Vagina (tissue), 2 donors: Measurements from ENCODE around the gene SERPINE1. TPM values are rescaled to one million over a fixed set of nuclear protein-coding genes. Genes with fewer than 3 reads are reported as not detected.
"Not testable (repeated sequence)": the region's sequence is repeated elsewhere in the genome, so short reads cannot be mapped to it uniquely, and the experiment has no call there.

Experiments used
- DNase-seq, 2 donors: peaks; one replicate each; pipeline ENCODE4 v3.0.0-alpha.2; 2017; ENCODE audit errors: extremely low spot score in 2 of 2
- H3K27ac ChIP-seq: fragments of 200-600 bp; sonication (generic); one replicate; pipeline ENCODE4 v1.5.1; 2019
- H3K27me3 ChIP-seq: fragments of 200-600 bp; sonication (generic); one replicate; pipeline ENCODE4 v1.5.1; 2019
- H3K36me3 ChIP-seq, 2 donors: fragments of 200-600 bp; sonication (generic); one replicate each; pipeline ENCODE4 v1.5.1; 2017 to 2019
- H3K4me1 ChIP-seq: fragments of 200-600 bp; sonication (generic); one replicate; pipeline ENCODE4 v1.5.1; 2019
- H3K4me3 ChIP-seq, 2 donors: fragments of 200-600 bp; sonication (generic); 1 replicate in 1 of 2; 2 replicates in 1 of 2; pipeline ENCODE4 v1.5.1; 2016 to 2019
- H3K9me3 ChIP-seq: fragments of 200-600 bp; sonication (generic); one replicate; pipeline ENCODE4 v1.5.1; 2019
- CTCF ChIP-seq, 3 experiments: fragments of 450-650 bp in 2 of 3; fragments of 200-600 bp in 1 of 3; sonication (generic) in 1 of 3; IDR thresholded peaks; one replicate each; pipeline ENCODE4 v1.5.1; 2017 to 2019; ENCODE audit warnings: antibody characterized with exemption in 3 of 3, mild to moderate bottlenecking in 2 of 3, moderate library complexity in 2 of 3
- POLR2A ChIP-seq, 2 donors: fragments of 450-650 bp; IDR thresholded peaks; one replicate each; pipeline ENCODE4 v1.6.1; 2017; ENCODE audit warnings: antibody characterized with exemption in 2 of 2, mild to moderate bottlenecking in 2 of 2, moderate library complexity in 2 of 2
- POLR2AphosphoS5 ChIP-seq, 2 donors: sonication (generic); formaldehyde crosslinking; IDR thresholded peaks; one replicate each; pipeline ENCODE4 v1.9.0; 2017; ENCODE audit warnings: antibody characterized with exemption in 2 of 2, mild to moderate bottlenecking in 2 of 2, low read depth in 1 of 2; ENCODE audit not compliant: insufficient read depth in 1 of 2
- intact Hi-C: fragments of 100-400 bp; cut with DNase I; formaldehyde crosslinking; loops from one replicate; pipeline ENCODE4 v1.15.1; 2023
- total RNA-seq: library from RNA; depleted of rRNA; stranded (reverse); fragments of >200 nt; gene quantifications from one replicate; pipeline ENCODE4 v1.2.3, GENCODE V29; 2016

The SERPINE1 gene
- total RNA-seq, 1 donor from 2014 or later: 14.7 TPM

GRCh38 chr7:101100858-101101847 lies 25.8 kb upstream of the SERPINE1 start:
- intact Hi-C loops: loop anchor here (2.0 kb wide), 1 partner anchor 20 kb away; no protein-coding TSS in a partner anchor
- no peak for DNase-seq
- TF ChIP-seq POLR2A (IDR thresholded peaks at IDR 0.05) (no peak), POLR2AphosphoS5 (IDR thresholded peaks at IDR 0.05; ENCODE audit: insufficient read depth in 1 of 2, low read depth in 1 of 2) (no peak), CTCF (IDR thresholded peaks at IDR 0.05) (no peak)
- H3K27me3 ChIP-seq: no peaks in the 10 kb centered on the region
- H3K4me1 ChIP-seq: peaks cover 21% of the 10 kb centered on the region
- no peak overlapping the region for H3K4me3 ChIP-seq
- H3K36me3 ChIP-seq: no peaks in the 10 kb centered on the region
- no peaks in the 10 kb centered on the region for H3K9me3 ChIP-seq
- H3K27ac ChIP-seq: peak overlapping the region; percentile 87

- H3K4me3 ChIP-seq: no peak overlapping the region
- DNase-seq: no peak
- H3K4me1 ChIP-seq: peaks cover 21% of the 10 kb centered on the region
- TF ChIP-seq CTCF (IDR thresholded peaks at IDR 0.05) (no peak), POLR2A (IDR thresholded peaks at IDR 0.05) (no peak), POLR2AphosphoS5 (IDR thresholded peaks at IDR 0.05; ENCODE audit: insufficient read depth in 1 of 2, low read depth in 1 of 2) (no peak)
- H3K9me3 ChIP-seq: no peaks in the 10 kb centered on the region
- H3K27ac ChIP-seq: no peak overlapping the region
- no peaks in the 10 kb centered on the region for H3K27me3 ChIP-seq
- no peaks in the 10 kb centered on the region for H3K36me3 ChIP-seq
- intact Hi-C loops: no loop called here
Observed at GRCh38 chr7:101102026-101102425, 24.9 kb upstream of the SERPINE1 start.

GRCh38 chr7:101103701-101104100 lies 23.2 kb upstream of the SERPINE1 start:
- intact Hi-C loops, H3K9me3 ChIP-seq, H3K4me3 ChIP-seq, H3K27ac ChIP-seq, H3K36me3 ChIP-seq, H3K27me3 ChIP-seq, DNase-seq: not testable (repeated sequence)
- H3K4me1 ChIP-seq: peaks cover 21% of the 10 kb centered on the region

- DNase-seq: no peak
- Histone ChIP-seq H3K27me3 (no peaks in the 10 kb centered on the region), H3K36me3 (no peaks in the 10 kb centered on the region), H3K4me3 (no peak overlapping the region), H3K27ac (no peak overlapping the region), H3K4me1 (peaks cover 20% of the 10 kb centered on the region), H3K9me3 (no peaks in the 10 kb centered on the region)
- TF ChIP-seq CTCF (IDR thresholded peaks at IDR 0.05) (no peak), POLR2A (IDR thresholded peaks at IDR 0.05) (no peak), POLR2AphosphoS5 (IDR thresholded peaks at IDR 0.05; ENCODE audit: insufficient read depth in 1 of 2, low read depth in 1 of 2) (no peak)
- intact Hi-C loops: no loop called here
Observed at GRCh38 chr7:101104193-101104713, 22.7 kb upstream of the SERPINE1 start.

DNA sequence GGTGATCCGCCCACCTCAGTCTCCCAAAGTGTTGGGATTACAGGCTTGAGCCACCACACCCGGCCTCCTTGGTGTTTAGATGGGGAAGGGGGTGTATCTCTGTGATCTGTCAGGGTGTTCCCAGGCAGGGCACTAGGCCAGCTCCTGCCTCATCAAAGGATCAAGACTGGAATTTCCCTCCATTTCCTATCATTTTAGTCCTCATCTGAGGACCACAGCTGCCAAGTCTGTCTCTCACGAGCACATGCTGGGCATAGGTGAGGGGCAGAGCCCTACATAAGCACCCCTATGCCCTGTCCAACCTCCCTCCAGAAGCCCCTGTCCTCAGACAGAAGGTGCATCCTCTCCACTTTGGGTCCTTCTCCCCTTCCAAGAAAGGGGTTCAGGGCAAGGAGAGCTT lies 22.1 kb upstream of the SERPINE1 start:
- intact Hi-C loops: no loop called here
- TF ChIP-seq CTCF (IDR thresholded peaks at IDR 0.05): no peak
- no peak for TF ChIP-seq POLR2AphosphoS5 (IDR thresholded peaks at IDR 0.05; ENCODE audit: insufficient read depth in 1 of 2, low read depth in 1 of 2)
- no peak for TF ChIP-seq POLR2A (IDR thresholded peaks at IDR 0.05)
- H3K9me3 ChIP-seq: no peaks in the 10 kb centered on the region

DNA sequence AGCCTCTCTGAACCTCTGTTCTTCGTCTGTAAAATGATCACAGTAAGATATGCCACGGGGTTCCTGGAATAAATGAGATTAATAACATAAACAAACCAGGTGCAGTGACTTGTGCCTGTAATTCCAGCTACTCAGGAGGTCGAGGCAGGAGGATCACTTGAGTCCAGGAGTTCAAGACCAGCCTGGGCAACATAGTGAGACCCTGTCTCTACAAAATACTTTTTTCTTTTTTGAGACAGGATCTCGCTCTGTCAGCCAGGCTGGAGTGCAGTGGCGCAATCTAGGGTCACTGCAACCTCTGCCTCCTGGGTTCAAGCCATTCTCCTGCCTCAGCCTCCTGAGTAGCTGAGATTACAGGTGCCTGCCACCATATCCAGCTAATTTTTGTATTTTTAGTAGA lies 21.7 kb upstream of the SERPINE1 start:
- H3K4me3 ChIP-seq, H3K9me3 ChIP-seq, DNase-seq, H3K27me3 ChIP-seq, H3K36me3 ChIP-seq, H3K27ac ChIP-seq, intact Hi-C loops: not testable (repeated sequence)
- peaks cover 11% of the 10 kb centered on the region for H3K4me1 ChIP-seq

More for the DNA sequence above, 22.1 kb upstream of the SERPINE1 start:
- Histone ChIP-seq H3K27ac (no peak overlapping the region), H3K4me3 (no peak overlapping the region), H3K4me1 (peaks cover 14% of the 10 kb centered on the region), H3K36me3 (no peaks in the 10 kb centered on the region), H3K27me3 (no peaks in the 10 kb centered on the region)
- no peak for DNase-seq
